HepG2 (cell line): ENCODE results near the gene MAB21L4. TPM values are rescaled to one million over a fixed set of nuclear protein-coding genes. Genes with fewer than 3 reads are reported as not detected.

ENCODE experiments used
- AGO2 ChIP-seq: fragments of 200-400 bp; formaldehyde crosslinking; optimal IDR thresholded peaks from 2 replicates; pipeline ENCODE3; 2017; ENCODE audit warnings: mild to moderate bottlenecking, low read depth, low read length, moderate library complexity
- CCDC6 ChIP-seq: sonication (generic); formaldehyde crosslinking; IDR thresholded peaks from 2 replicates; pipeline ENCODE4 v1.8.1; 2022; ENCODE audit warnings: mild to moderate bottlenecking, missing genetic modification reagents, moderate library complexity
- HINFP ChIP-seq: sonication (generic); formaldehyde crosslinking; IDR thresholded peaks from 2 replicates; pipeline ENCODE4 v1.4.0; 2020; ENCODE audit warnings: low read depth, mild to moderate bottlenecking, missing genetic modification reagents
- PHB2 ChIP-seq: fragments of 450-650 bp; IDR thresholded peaks from 2 replicates; pipeline ENCODE4 v1.6.1; 2018; ENCODE audit not compliant: partially characterized antibody
- ZBTB7A ChIP-seq: sonication (generic); formaldehyde crosslinking; IDR thresholded peaks from 2 replicates; pipeline ENCODE4 v1.8.0; 2022; ENCODE audit warnings: mild to moderate bottlenecking, missing genetic modification reagents
- ZNF280D ChIP-seq: sonication (generic); formaldehyde crosslinking; IDR thresholded peaks from 2 replicates; pipeline ENCODE4 v1.5.1; 2020; ENCODE audit warnings: mild to moderate bottlenecking, missing genetic modification reagents
- ZNF740 ChIP-seq: sonication (generic); formaldehyde crosslinking; IDR thresholded peaks from 2 replicates; pipeline ENCODE4 v1.4.0; 2020; ENCODE audit warnings: missing genetic modification reagents
- ZNF891 ChIP-seq: sonication (generic); formaldehyde crosslinking; IDR thresholded peaks from 2 replicates; pipeline ENCODE4 v1.5.0; 2020; ENCODE audit warnings: mild to moderate bottlenecking, missing genetic modification reagents
- polyA plus RNA-seq, 8 experiments: library from polyadenylated mRNA; depleted of rRNA in 3 of 8; stranded (reverse) in 7 of 8; unstranded in 1 of 8; fragments of >200 nt; fragmentation: Illumina TruSeq in 4 of 8; extraction: Trizol in 4 of 8; gene quantifications; 2 replicates each; pipeline versions ENCODE4 v1.2.1 to v1.2.3, GENCODE V29; 2011 to 2016; ENCODE audit warnings: low read depth in 4 of 8, missing spikeins in 1 of 8, mixed read lengths in 1 of 8; ENCODE audit not compliant: insufficient read depth in 1 of 8
- total RNA-seq, 5 experiments: library from RNA; depleted of rRNA; stranded (reverse); fragments of >200 nt; fragmentation: Illumina TruSeq; extraction: Trizol; gene quantifications; 2 replicates each; pipeline ENCODE4 v1.2.3, GENCODE V29; 2016; ENCODE audit warnings: low read depth in 1 of 5

Gene MAB21L4
- total and polyA plus RNA-seq, 2 of the 13 experiments (the other 11 are each of a cell fraction or from before 2014, with no cell fraction given), result 3.0 to 14.0 TPM

- TF ChIP-seq ZNF280D, result no peak
- TF ChIP-seq HINFP (CRISPR knock-in tag), result no peak
- TF ChIP-seq CCDC6, result 0 out of 2 replicates have a peak, but pooled peaks have one; percentile 10
- TF ChIP-seq ZNF740 (CRISPR knock-in tag), result no peak
- TF ChIP-seq AGO2, result no peak
- no peak for TF ChIP-seq PHB2
- 0 out of 2 replicates have a peak, but pooled peaks have one; percentile 15 for TF ChIP-seq ZBTB7A
- TF ChIP-seq ZNF891, result 0 out of 2 replicates have a peak, but pooled peaks have one; percentile 5
Measured at GRCh38 chr2:240914645-240915525, 18.9 kb upstream of the MAB21L4 start (continued).
